ENCODE results near the gene TOP1.

The TOP1 gene

DNA sequence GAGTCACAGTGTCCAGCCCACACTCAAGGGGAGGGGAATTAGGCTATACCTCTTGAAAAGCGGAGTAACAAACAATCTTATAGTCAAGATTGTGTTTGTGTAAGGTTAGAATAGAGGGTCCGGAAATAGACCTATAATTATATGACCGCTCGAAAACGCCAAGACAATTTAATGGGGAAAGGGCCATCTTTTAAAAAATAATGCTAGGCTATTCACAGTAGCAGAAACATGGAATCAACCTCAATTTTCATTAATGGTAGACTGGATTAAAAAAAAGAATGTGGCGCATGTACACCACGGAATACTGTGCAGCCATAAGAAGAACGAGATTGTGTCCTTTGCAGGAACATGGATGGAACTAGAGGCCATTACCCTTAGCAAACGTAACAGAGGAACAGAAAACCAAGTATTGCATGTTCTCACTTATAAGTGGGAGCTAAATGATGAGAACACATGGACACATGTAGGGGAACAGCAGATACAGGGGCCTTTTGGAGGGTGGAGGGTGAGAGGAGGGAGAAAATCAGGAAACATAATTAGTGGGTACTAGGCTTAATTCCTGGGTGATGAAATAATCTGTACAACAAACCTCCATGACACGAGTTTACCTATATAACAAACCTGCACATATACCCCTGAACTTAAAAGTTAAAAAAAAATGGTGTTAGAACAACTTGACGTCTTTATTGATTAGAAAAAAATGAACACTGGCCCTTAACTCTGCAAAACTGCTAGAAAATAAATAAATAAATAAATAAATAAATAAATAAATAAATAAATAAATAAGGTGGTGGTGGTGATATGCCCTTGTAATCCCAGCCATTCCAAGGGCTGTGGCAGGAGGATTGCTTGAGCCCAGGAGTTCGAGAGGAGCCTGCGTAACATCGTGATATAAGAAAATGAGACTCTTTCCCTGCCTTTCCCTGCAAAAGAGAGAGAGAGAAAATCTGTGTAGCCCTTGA lies 30.3 kb downstream of the TOP1 start:
- DNase-seq (ENCODE audit: low spot score): no peak

DNA sequence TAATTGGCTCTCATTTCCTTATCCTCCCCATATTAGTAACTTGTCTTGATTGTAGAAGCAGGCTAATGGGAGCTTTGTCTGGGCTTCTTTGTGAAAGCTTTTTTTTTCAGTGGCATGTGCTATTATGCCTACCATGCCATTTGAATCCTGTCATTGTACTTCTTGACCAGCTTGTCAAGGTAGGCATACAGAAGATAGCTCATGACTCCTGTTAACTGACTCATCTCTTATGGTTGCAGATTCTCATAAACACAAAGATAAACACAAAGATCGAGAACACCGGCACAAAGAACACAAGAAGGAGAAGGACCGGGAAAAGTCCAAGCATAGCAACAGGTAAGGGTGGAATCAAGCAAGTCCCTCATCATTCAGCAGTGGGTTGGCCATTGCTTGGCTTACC lies 32.5 kb downstream of the TOP1 start:
- DNase-seq (ENCODE audit: low spot score): no peak

DNA sequence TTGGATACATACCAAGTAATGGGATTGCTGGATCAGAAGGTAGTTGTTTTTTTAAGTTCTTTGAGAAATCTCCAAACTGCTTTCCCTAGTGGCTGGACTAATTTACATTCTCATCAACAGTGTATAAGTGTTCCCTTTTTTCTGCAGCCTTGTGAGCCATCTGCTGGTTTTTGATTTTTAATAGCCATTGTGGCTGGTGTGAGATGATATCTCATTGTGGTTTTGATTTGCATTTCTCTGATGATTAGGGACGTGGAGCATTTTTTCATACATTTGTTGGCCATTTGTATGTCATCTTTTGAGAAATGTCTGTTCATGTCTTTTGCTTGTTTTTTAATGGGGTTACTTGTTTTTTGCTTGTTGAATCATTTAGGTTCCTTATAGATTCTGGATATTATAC lies 34.8 kb downstream of the TOP1 start:
- DNase-seq (ENCODE audit: low spot score): no peak

DNA sequence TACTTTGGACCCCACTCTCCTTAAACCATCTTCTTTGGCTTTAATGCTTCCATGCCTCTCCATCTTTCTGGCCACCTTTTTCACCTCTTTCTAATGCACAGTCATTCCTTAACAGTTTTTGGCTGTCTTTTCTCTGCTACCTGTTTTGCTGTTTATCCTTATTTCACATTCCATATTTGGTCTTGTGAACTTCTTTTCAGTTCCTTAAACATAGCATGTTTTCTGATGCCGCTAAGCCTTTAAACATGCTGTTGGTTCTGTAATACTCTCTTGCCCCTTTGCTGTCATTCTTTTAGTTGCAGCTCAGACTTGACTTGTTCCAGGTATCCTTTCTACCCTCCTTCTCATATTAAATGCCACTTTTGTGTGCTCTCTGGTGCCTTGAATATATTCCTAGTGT lies 35.8 kb downstream of the TOP1 start:
- no peak for DNase-seq (ENCODE audit: low spot score)

DNA sequence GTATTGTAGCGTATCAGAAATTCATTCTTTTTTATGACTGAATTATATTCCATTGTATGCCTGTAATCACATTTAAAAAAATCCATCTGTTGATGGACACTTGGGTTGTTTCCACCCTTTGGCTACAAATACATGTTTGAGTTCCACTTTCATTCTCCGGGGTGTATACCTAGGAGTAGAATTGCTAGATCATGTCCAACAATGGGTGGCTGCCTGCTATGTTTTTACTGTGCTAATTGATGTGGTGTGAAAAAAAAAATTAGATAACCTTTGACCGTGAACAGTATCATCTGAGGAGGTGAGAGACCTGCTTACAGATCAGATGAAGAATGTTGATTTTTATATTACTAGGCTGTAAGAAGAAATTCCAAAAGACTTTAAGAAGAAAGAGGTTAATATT lies 37.1 kb downstream of the TOP1 start:
- DNase-seq (ENCODE audit: low spot score): no peak

DNA sequence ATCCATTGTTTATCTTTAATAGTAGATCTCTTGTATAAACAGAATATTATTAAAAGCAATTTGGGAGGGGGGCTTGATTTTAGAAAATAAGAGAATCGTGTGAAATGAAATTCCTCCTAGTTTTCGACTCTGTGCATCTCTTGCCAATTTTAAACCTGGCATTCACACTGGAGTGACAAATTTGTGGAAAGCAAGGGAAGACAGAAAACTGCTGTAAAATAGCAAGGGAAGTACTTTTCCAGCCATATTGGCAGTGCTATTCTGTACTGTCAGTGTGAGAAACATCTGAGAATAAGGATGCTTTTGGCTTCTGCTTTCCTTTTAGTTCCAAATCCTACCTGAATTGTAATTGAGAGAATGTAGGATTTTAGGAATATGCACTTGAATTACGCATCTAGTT lies 40.2 kb downstream of the TOP1 start:
- no peak for DNase-seq (ENCODE audit: low spot score)

DNA sequence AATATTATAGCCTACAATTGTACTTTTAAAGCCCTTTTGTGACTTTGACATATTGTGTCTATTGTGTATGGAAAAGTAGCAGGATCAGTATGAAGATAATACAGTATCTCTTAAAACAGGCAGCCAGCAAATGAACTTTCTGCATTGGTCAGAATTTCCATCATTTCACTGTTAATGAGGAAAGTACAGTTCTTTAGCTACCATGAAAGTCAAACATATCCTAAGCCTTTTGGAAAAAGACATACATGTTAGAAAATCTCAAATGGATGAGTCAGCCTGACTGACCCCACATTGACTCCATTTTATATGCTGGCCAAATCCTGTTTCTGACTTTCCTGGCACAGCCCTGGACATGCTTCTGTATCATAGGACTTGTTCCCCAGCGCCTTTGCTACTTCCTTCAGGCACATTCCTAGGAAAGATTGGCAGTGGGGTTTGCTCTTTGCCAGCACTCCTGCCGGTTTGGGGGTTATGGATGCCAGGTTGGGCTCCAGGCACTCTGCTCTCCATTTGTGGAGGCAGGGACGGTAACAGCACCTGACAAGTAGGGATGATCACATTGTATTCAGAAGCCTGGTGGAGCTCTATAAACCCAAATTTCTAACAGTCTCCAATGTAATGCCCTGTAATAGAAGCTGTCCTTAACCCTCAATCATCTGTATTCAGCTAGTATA lies 43.7 kb downstream of the TOP1 start:
- DNase-seq (ENCODE audit: low spot score): peak; percentile 79

DNA sequence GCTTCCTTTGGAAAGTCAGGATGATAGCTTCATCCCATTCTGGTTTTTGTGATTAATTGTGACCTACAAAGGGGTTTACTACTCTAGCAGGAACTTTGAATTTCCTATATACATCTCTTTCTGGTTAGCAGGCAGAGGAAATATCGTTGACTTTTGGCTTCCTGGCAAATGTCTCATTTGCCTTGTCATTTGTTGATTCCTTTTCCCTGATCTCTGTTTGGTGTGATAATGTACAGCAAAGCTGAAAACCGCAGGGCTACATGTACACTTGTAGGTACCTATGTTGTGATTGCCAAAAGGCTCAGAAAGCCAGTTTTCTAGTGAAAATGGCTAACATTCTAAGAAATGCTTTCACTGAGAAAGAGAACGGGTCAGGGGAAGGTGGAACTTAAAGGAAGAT lies 44.3 kb downstream of the TOP1 start:
- DNase-seq (ENCODE audit: low spot score): no peak

DNA sequence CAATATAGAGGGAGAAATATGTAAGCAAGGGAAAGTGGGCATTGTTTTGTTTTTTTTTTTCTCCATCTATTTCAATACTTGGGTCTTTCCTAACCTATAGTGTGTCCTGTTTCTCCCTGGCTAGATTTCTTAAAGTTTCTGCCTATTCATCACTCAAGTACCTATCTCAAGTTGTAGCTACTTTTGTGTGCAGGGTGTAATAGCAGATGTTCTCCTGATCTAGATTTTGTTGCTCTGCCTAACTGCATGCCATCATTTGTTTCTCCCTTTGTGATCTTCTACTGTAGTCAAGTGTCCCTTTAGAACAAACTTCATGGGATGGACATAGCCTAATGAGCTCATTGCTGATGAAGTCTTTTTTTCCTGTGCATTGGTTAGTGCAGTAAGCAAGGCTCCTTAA lies 45.8 kb downstream of the TOP1 start:
- no peak for DNase-seq (ENCODE audit: low spot score)

DNA sequence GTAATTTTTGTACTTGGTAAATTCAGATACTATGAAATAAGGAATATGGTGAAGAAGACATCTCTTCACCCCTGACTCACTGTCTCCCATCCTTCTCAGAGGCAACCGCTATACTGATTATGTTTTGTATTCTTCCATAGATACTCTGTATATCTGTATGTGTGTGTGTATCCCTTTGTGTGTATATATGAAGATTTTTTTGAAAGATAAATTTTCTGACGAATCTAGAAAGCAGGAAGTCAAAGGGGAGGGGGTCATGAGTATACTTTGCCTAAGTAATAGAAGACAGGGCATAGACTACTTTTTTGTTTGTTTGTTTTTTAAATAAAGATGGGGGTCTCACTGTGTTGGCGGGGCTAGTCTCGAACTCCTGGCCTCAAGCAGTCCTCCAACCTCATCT lies 48.2 kb downstream of the TOP1 start:
- DNase-seq (ENCODE audit: low spot score): no peak

DNA sequence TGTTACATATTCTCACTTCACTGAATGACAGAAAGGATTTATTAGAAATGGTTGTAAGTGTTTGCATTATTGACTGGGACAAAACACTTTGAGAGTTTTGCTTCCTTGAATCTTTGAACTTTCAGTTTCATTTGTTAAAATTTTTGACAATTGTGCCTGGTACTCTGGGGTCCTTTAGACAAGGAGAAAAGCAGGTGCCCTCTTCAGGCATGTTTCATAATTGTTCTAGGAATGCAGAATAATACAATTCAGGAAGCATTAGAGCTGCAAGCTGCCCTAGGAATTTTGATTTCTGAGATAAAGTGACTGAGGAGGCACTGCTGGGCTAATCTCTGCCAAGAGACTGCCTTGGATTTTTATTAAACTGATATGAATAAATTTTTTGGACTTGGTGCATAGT lies 49.7 kb downstream of the TOP1 start:
- peak; percentile 71 for DNase-seq (ENCODE audit: low spot score)

DNA sequence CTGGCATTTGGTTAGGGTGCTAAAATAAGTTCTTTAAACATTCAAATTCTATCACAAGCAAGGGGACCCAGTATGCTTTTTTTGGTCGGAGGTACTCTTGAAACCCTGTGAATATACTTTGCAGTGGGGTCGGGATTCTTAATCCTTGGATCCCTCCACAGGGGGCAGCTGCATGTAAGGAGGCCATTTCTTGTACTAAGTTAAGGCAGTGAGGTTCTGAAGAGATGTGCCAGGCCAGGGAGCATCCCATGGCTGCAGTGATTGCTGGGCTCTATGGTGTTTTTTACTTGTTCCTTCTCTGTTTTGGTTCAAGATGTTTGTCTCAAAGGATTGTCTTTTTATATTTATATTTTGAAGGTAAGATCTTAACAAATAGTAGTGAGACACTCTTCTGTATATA lies 50.4 kb downstream of the TOP1 start:
- DNase-seq (ENCODE audit: low spot score): no peak

DNA sequence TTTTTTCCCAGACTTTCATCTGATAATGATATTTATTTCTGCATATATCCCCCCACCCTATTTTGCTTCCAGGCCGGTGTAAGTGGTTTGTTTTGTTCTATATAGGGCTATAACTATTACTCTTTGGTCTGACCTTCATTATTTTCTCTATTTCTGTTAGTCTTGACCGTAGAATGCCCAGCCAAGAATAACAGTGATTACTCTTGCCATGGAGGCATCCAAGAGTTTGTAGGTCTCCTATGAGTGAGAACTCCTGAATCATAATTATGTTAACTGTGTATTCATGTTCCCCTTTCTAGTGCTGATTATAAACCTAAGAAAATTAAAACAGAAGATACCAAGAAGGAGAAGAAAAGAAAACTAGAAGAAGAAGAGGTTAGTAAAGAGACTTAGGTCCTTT lies 52.2 kb downstream of the TOP1 start:
- no peak for DNase-seq (ENCODE audit: low spot score)

DNA sequence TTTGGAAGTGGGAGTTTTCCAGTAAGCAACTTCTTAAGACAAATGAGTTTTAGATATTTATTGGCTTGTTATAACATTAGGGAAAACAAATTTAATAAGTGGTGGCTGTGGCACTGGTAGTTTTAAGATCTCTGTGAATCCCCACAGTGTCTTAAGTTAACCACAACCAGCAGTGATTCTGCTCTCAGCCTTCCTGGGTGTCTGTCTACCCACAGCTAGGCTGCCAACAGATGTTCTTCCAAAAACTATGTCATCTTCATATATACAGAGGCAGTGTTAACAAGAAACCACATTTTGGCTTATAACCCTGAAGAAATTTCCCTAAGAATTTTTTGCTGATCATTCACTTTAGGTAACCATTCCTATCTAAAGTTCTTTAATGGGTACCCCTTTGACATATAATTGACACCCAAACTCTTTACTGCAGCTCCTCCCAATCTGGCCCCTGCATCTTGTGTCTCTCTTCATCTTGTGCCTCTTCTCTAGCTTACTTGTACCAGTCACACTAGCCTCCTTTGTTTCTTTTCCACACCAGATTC lies 52.7 kb downstream of the TOP1 start:
- no peak for DNase-seq (ENCODE audit: low spot score)

DNA sequence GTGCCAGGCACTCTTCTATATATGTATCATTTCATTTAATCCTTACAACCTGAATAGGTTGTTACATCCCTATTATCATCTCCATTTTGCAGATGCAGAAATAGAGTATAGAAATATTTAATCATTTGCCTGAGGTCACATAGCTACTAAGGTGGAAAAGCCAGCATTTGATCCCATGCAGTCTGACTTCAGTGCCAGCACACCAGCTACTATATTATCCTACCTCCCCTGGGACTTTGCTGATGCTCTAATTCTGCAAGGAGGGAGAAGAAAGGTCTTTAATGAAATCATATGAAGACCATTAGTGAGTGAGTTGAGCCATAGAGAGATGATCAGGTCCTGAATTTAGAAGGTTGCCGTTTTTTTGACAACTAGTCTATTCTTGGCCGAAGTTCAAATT lies 53.7 kb downstream of the TOP1 start:
- DNase-seq (ENCODE audit: low spot score): no peak

DNA sequence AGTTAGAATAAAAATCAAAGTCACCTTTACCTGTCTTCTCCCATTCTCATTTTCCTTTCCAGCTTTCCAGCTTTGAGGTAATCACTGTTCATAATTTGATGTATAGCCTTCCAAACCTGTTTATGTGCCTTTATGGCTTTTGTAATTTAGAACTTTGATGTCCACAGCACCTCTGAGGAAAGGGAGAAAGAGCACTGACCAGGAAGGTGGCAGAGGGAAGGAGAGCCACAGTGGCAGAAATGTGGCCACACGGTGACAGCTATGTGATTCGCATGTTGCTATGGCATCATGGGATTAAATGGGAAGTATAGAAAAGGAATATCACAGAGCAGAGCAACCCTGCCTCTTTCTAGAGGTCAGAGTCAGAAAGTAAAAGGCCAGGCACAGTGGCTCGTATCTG lies 57.0 kb downstream of the TOP1 start:
- no peak for DNase-seq (ENCODE audit: low spot score)

DNA sequence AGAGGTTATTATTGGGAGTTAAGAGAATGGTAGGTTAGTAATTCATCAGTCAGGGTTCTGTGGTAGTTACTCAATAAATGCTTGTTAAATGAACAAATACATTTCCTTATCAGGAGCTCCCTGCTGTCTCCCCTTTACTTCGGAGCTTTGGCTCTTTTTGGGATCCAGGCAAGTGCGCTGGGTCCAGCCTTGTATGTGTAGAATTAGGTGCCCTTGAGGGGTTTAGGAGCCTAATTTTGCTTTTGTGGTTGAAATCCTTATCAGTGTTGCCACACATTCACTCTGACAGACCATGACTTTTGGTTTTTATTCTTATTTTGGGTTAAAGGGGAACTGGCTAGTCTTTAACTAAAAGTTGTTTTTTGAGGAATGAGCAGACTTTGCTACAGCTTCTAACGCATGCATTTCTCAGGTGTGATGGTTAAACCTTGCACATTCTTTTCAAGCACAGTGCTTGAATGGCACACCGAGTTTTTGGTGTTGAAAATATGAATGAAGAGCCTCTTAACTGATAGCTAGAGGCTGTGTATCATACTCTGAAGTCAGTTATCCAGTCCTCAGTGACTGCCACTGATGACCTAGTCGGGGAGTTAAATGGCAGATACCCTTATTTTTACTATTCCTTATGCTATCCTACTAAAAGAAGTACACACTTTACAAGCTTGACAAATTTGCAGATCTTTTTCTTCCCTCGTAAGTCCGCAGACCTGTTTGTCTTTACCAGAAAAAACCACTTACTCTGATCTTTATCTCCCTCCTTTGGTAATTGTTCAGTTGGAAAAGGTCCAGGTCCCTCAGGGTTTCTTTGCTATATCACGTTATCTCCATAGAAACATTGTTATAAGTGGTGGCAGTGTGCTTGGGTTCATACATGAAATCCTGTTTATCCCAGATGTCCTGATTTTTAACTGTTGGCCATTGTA lies 58.0 kb downstream of the TOP1 start:
- DNase-seq (ENCODE audit: low spot score): no peak

DNA sequence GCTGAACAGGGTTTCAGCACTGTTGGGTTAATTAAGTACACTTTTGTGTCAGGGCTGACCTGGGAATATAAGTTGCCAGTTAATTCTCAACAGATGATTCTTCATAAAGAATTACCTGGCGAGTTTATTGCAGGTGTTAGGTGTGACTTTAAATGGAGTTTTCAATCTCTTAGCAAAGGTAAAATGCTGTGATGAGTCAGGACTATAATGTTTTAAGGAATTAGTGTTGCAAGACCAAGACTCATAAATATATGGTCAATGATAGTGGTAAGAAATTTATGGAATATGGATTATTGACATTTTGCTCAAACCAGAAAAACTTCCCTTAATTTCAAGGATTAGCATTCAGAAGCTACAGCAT lies 58.7 kb downstream of the TOP1 start:
- DNase-seq (ENCODE audit: low spot score): no peak

DNA sequence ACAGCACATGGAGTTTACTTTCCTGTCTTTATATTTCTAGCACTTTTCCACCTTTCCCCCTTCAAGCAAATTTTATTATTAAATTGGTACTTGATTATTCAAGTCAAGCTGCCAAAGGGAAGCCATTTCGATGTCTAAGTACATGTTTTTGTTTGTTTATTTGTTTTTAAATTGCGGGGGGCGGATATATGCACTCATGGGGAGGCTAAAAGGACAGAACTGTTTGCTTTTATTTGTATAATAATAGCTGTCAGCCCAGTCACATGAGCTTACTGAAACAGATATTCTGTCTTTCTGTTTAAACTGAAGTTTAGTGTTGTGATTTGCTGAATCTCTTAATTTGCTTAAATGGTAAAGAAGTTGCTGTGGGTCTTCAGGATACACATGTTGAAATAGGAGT lies 59.2 kb downstream of the TOP1 start:
- DNase-seq (ENCODE audit: low spot score): no peak

DNA sequence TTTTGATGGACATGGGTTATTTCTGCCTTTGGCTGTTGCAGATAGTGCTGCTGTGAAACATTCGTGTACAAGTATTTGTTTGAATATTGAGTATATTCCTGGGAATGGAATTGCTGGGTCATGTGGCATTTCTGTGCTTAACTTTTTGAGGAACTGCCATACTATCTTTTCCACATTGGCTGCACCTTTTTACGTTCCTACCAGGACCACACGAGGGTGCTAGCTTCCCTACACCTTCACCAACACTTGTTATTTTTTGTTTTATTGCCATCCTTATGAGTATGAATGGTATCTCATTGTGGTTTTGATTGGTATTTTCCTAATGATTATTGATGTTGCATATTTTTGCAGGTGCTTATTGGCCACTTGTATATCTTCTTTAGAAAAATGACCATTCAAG lies 60.9 kb downstream of the TOP1 start:
- DNase-seq (ENCODE audit: low spot score): no peak

DNA sequence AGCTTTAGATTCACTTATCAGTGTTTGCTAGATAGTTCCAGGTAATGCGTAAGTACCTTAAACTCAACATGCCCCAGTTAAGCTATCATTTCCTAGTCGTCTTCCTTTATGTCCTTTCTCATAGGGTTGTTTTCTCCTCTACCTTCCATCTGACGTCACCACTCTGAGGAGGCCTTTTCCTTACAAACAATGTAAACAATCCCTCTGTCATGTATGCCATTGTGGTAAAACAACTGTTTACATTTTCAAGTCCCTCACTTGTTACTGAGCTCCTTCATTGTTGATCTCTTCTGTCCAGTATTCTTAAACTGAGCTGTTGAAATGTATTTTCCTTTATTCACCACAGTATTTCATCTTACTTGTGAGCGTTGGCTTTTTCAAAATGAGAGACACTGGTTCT lies 63.3 kb downstream of the TOP1 start:
- DNase-seq (ENCODE audit: low spot score): no peak

DNA sequence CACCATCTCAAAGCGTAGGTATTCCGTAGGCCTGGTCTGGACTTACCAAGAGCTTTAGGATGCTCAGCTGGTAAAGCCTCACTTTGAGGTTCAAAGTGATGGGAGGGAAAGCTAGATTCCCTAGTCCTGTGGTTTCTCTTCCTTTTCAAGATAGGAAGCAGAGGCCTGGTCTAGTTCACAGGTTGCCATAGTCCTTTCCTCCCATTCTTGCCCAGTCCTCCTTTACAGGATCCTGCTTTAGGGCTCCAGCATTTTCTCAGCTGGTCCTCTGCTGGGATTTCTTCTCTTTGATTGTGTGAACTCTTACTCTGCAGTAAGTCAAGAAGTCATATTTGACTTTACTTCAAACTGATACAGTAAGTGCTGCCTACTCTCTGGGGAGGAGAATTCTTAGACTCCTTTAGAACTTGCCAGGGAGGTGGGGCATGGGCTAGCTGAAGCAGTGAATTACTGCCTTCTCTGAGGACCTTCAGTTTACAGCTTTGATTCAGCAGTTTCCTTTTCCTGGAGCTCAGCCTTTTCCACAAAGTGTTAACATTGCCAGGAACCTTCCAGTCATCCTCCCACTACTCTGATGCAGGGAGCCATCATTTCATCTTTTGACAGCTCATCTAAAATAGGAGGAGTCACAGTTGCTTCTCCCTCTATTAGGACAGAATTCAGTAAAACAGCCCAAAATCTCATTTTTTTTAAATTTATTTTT lies 65.9 kb downstream of the TOP1 start:
- peak; percentile 11 for DNase-seq (ENCODE audit: low spot score)
